Progenitor cell of endocrine pancreas (in vitro differentiated cells): Measurements from ENCODE around the gene MTF1. TPM values are rescaled to one million over a fixed set of nuclear protein-coding genes. Genes with fewer than 3 reads are reported as not detected.

Source experiments
- DNase-seq: peaks from one replicate; pipeline ENCODE4 v3.0.0; 2021; ENCODE audit warnings: low spot score; ENCODE audit not compliant: unreplicated experiment
- H3K27ac Mint-ChIP-seq: 2 replicates; pipeline ENCODE4 v1.8.0; 2021; ENCODE audit warnings: mild to moderate bottlenecking, moderate library complexity, mixed read lengths
- H3K27me3 Mint-ChIP-seq: 2 replicates; pipeline ENCODE4 v1.8.0; 2021; ENCODE audit warnings: mixed read lengths
- H3K36me3 Mint-ChIP-seq: 2 replicates; pipeline ENCODE4 v1.8.0; 2022; ENCODE audit warnings: mixed read lengths; ENCODE audit not compliant: insufficient read depth
- H3K4me1 Mint-ChIP-seq: 2 replicates; pipeline ENCODE4 v1.8.0; 2021; ENCODE audit warnings: low read depth, mixed read lengths
- H3K4me3 Mint-ChIP-seq: 2 replicates; pipeline ENCODE4 v1.8.0; 2021; ENCODE audit warnings: low read depth, mild to moderate bottlenecking, moderate library complexity, mixed read lengths
- H3K9me3 Mint-ChIP-seq: 2 replicates; pipeline ENCODE4 v1.8.0; 2021; ENCODE audit warnings: low read depth, mixed read lengths
- CTCF ChIP-seq: fragments of 200-600 bp; sonication (generic); IDR thresholded peaks from one replicate; pipeline ENCODE4 v1.5.0; 2021; ENCODE audit warnings: antibody characterized with exemption, mild to moderate bottlenecking; ENCODE audit not compliant: unreplicated experiment
- total RNA-seq: library from RNA; stranded (reverse); gene quantifications from 2 replicates; pipeline ENCODE4 v1.2.1, GENCODE V29; 2021

Gene MTF1
- total RNA-seq, 1 donor from 2014 or later, result 15.3 TPM

- peak; percentile 50 for DNase-seq
- Mint-ChIP-seq H3K4me3 (peak overlapping the region; percentile 38), H3K4me1 (peaks cover 7% of the 10 kb centered on the region), H3K27me3 (no peaks in the 10 kb centered on the region), H3K27ac (peak overlapping the region; percentile 9), H3K36me3 (peaks cover 4% of the 10 kb centered on the region), H3K9me3 (no peaks in the 10 kb centered on the region)
- TF ChIP-seq CTCF, result peak; percentile 89
Observed at GRCh38 chr1:37811027-37811655, 48.3 kb downstream of the MTF1 start.

GRCh38 chr1:37809942-37810341 is 49.5 kb downstream of the MTF1 start:
- H3K27me3 Mint-ChIP-seq, result no peaks in the 10 kb centered on the region
- no peak overlapping the region for H3K27ac Mint-ChIP-seq
- H3K36me3 Mint-ChIP-seq, result peaks cover 3% of the 10 kb centered on the region
- no peaks in the 10 kb centered on the region for H3K9me3 Mint-ChIP-seq
- peaks cover 7% of the 10 kb centered on the region for H3K4me1 Mint-ChIP-seq
- no peak for TF ChIP-seq CTCF
- DNase-seq, result no peak
- H3K4me3 Mint-ChIP-seq, result peak overlapping the region; percentile 9

DNA sequence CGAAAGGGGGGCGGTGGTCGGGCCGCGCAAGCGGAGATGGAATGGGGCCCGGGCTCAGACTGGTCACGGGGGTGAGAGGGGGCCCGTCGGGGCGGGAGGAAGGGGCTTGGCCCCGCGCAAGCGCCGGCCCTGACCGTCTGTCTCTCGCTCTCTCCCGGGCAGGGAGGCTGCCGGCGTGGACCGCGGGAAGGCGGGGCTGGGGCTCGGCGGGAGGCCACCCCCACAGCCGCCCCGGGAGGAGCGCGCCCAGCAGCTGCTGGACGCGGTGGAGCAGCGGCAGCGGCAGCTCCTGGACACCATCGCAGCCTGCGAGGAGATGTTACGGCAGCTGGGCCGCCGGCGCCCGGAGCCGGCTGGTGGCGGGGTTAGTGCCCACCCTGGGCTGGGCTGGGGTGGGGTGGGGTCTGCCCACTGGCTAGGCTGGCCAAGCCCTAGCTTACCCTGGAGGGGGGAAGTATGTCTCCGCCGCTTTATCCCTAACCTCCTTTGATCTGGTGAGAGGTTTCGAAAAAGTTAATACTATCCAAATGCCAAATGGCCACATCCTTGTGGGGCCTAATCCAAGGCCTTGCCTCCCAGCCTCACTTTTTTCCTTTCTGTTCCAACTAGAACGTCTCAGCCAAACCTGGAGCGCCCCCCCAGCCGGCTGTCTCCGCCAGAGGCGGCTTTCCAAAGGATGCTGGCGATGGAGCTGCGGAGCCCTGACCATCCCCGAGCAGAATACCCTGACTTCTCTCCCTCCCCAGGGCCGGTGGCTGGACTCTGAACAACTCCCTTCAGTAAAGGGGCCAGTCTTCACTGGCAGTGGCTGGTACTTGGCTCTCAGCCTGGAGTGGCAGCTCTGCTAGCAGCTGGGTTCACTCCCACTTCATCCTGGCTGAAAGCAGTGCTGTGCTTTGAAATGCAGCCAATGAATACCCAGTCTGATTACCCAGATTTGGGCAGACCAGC is 50.7 kb downstream of the MTF1 start:
- Mint-ChIP-seq H3K4me3 (peak overlapping the region; percentile 89), H3K27me3 (no peaks in the 10 kb centered on the region), H3K4me1 (peaks cover 7% of the 10 kb centered on the region), H3K27ac (peak overlapping the region; percentile 94), H3K9me3 (no peaks in the 10 kb centered on the region), H3K36me3 (peaks cover 6% of the 10 kb centered on the region)
- TF ChIP-seq CTCF, result no peak
- DNase-seq, result peak; percentile 62

DNA sequence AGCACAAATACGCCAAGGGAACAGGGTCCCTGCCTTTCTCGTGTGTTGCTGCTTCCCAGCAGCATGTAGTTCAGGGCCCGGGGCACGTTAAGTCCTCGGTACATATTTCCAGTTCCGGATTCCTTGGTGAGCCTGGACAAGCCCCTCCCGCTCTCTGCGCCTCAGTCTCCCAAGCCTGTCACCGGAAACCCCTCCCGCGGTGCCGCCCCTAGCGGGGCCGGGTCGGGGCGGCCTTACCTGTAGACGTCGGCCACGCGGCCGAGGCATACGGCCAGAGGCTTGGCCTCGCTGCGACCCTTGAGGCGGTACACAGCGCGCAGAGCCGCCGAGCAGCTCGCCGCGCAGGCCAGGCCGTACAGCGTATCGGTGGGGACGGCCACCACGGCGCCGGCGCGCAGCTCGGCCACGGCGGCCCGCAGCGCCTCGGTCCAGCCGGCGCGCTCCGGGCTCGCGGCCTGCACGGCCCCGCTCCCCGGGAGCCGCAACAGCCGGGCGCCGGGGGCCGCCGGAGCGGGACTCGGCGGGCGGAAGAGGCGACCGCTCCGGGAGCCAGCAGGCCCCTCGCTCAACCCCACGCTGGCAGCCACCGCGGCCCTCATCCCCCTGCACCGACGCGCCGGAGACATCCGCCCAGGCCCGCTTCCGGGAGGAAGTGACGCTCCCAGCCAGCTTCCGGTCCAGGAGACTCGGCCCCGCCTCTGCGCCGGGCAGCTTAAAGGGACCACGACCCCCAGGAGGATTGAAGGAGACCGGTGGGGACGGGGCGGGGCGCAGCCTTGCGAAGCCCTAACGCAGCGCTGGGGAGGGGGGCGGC is 51.6 kb downstream of the MTF1 start, which contains the start of the genes C1orf122 and YRDC:
Gene C1orf122, plus strand, starts transcription at position 236 of the 814 bp plus-strand sequence. CDS start 615 bp downstream, outside the sequence.
Gene YRDC, minus strand, starts transcription at position 654 of the 814 bp plus-strand sequence. Its CDS starts 28 bp downstream, at position 626.
- TF ChIP-seq CTCF, result no peak
- H3K9me3 Mint-ChIP-seq, result no peaks in the 10 kb centered on the region
- peaks cover 7% of the 10 kb centered on the region for H3K4me1 Mint-ChIP-seq
- H3K27me3 Mint-ChIP-seq, result no peaks in the 10 kb centered on the region
- H3K27ac Mint-ChIP-seq, result peak within 1 kb of the TSS; percentile 94
- H3K36me3 Mint-ChIP-seq, result peaks cover 10% of the 10 kb centered on the region
- peak within 1 kb of the TSS; percentile 89 for H3K4me3 Mint-ChIP-seq
- peak; percentile 85 for DNase-seq

DNA sequence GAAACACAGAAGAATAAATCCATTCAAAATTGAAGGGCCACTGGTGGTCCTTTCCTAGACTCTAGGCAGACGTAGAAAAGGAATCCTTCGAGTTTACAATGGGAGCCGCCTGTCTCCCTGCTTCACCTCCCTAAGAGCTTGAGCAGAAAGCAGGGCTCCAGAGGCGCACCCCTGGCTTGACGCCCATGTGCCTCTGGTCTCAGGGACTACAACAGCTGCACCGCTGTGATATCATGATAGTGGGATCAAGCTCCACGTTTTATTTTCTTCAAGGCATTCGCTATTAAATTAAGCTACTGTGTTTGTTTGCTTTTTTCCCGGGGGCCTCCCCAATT is 52.2 kb downstream of the MTF1 start:
- peak overlapping the region; percentile 81 for H3K4me3 Mint-ChIP-seq
- peaks cover 14% of the 10 kb centered on the region for H3K36me3 Mint-ChIP-seq

More for the DNA sequence above, 52.2 kb downstream of the MTF1 start:
- no peak for TF ChIP-seq CTCF
- no peaks in the 10 kb centered on the region for H3K27me3 Mint-ChIP-seq
- DNase-seq, result no peak
- H3K9me3 Mint-ChIP-seq, result no peaks in the 10 kb centered on the region
- peak overlapping the region; percentile 91 for H3K27ac Mint-ChIP-seq
- peaks cover 7% of the 10 kb centered on the region for H3K4me1 Mint-ChIP-seq
